HG03135 (cell line): ENCODE results near the gene SNX18.

Experiments
- ATAC-seq: cut with Tn5 transposase; IDR thresholded peaks from one replicate; pipeline ENCODE4 v1.9.1; 2021; ENCODE audit warnings: mild to moderate bottlenecking, moderate library complexity; ENCODE audit not compliant: unreplicated experiment

Gene SNX18

DNA sequence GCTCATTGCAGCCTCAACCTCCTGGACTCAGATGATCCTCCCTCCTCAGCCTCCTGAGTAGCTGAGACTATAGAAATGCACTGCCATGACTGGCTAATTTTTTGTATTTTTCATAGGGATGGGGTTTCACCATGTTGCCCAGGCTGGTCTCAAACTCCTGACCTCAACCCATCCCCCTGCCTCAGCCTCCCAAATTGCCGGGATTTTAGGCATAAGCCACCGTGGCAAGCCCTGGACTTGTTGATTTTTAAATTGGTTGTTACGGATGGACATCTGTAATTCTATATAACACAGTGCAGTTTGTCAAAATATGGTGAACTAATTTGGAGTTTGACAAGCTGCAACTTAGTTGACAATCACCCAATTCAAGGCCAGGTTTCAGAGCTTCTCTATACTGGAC lies 22.7 kb downstream of the SNX18 start:
- no peak for ATAC-seq

DNA sequence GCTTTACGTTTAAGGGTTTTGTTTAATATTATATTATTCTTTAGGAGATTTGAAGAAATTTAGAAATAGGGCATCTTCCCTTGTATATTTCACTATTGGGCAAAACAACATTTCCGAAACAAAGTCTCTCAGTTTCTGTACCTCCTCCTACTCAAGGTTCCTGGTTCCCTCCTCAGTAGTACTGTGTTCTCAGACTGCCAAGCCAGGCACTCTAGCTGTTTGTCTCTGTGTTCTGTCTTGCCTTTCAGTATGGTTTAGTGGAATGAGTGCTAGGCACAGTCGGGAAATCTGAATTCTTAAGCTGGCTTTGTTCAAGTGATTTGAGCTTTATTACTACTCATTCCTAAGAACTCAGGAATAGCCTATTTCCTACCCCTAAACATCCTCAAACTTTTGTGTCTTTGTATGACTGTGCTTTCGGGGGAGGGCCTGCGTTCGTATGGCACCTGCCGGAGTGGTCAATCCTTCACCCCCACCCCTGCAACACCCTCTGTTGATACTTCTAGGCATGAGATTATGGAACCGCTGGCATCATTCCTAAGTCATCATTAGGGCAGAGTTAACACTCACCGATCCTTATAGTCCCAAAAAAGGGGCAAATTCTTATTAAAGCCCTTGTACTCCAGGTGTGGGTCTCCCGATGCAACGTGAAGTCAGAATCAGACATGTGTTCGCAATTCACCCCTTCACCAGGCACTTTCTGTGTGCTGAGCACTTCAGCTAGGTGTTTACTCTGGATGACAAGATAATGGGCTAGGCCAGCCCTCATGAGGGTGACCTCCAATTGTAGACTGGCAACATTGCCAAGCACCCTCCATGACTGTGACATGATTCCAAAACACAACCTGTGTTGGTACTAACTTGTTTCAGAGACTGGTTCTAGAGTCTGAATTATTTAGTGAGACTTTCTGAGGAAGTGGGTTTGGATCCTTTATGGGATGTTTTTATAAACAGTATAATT lies 24.5 kb downstream of the SNX18 start:
- ATAC-seq = no peak

DNA sequence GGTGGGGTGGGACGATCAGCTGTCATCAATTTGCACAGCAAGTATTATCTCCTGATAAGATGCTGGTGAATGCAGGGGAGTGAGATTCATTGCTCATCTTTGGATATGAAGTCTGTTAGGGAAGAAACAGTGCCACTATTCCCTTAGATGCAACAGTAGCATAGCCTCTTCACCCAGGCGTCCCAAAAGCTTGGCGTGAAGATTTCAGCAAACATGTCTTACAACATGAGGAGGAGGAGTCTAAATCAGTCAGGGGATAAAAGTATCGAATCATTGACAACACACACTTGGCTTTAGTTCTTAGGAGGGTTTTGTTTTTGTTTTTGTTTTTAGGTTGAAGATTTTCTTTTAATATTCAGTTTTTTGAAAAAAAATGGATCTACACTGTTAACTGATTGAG lies 26.5 kb downstream of the SNX18 start:
- ATAC-seq = no peak

DNA sequence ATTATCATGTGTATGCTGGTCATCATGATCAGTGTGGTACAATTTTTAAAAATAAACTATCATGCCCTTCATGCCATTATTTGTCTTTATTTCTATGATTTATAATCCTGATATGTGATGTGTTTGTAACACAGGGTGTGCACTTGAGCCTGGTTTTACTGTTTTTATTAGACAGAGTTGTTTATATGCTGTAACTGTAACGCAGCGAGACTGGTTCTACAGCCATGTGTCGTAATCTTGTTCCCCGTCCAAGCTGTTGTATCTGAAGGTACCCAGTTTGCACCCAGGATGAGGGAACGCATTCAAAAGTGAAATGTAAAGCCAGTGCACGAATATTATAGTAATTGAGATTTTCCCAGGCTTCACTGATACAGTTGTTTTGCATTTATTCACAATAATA lies 28.2 kb downstream of the SNX18 start:
- ATAC-seq = no peak

DNA sequence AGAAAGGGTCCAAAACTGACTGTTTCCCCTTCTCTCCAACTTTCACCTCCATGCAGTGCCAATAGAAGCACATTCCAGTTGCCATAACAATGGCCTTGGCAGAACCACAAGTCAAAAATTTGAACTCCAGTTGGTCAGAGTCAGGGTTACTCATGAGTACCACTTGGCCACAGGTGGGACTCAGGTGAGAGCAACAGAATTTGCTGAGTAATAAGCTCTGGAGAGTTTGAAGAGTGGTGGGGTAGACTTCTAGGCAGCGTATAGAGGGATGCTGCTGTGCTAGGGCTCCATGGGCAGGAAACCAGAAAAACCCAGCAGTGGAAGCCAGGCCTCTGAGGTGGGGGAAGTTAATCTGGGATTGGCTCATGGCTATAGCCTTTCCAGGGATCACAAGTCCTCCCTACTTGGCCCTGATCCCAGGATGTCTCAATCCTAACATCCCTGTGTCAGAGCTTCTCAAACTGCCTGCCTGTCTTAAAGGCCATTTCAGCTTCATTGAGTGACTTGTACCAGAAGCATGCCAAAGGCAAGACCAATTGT lies 30.2 kb downstream of the SNX18 start:
- ATAC-seq = no peak

DNA sequence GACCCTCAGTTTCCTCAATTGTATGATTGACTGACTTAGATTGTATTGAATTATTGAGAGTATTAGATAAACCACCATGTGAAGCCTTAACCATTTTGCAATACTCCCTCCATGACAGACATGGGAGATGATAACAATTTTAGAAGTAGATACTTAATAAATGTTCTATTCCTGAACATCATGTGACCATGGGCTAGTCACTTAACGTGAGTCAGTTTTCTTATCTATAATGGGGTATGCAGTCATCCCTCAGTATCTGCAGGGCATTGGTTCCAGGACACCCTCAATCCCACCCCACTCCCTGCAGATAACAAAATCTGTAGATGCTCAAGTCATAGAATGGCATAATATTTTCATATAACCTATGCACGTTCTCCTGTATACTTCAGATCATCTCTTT lies 31.0 kb downstream of the SNX18 start:
- no peak for ATAC-seq

DNA sequence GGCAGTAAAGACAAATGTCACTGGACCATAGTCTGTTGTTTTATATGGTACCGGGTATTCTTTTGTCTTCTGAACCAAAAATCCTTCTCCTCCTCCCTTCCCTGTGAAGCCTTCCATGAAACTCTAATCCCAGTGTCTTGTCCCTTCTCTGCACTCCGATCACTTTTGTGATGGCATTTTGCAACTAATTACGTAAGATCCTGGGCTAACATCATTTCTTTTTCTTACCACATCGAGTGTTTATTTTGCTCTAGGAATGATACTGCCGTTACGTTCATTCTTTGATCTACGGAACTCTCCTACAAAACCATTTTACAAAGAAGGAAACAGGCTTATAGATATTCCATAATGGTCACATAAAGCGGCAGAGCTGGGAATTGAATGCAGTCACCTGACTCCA lies 33.7 kb downstream of the SNX18 start:
- ATAC-seq = no peak

DNA sequence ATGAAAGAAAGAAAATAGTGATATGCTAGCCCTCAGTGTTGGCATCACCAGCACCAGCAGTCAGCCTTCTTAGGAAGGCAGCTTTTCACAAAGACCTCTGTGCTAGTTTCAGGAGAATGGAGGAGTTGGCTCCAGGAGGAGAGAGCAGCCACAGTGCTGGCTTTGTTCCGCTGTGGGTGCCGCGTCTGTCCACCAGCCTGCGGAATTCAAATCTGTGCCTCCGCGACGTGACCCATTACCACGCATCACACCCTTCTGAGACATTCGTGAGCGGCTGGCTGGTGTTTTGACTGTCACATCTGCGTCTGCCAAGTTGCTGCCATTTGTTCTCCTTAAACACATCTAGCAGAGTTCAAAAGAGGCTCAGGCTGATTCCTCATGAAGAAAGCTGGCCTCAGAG lies 34.4 kb downstream of the SNX18 start:
- no peak for ATAC-seq

DNA sequence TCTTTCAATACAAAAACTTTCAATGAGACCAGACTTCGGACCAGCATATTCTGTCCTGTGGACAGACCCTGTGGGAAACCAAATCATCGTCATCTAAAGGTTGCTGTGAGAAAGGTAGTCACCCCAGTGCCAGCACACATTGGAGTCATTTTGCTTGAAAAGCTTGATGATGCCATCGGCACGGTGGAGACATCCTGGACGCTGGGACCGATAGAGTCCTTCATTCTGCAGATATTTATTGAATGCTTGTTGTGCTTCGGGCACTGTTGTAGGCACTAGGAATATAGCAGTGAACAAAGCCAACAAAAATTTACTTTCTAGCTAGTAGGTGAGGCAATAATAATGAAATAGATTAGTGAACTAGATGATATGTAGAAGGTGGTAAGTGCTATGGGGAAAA lies 34.9 kb downstream of the SNX18 start:
- no peak for ATAC-seq

DNA sequence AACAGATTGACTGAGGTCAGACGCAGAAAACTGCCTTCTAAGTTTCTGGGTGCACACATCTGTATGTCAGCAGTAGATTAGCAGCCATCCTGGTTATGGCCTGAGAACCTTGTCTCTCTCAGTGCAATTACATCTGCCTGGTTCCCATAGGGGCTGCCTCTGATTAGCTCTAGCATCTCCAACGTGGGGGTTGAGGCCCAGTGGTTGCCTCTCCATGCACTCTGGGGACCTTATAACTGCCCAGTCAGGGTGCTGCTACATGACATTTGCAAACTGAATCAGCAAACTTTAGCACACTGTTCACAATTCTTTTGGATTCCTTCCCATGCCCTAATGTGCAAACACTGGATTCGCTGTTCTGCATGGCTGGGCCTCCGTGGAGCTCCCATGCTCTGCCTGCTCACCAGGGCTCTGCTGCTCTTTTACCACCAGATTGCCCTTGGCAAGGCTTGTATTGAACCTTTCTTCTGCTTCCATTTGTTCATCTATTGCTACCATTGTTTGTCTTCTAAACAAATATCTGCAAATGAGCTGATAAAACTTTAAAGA lies 36.2 kb downstream of the SNX18 start:
- ATAC-seq = no peak

DNA sequence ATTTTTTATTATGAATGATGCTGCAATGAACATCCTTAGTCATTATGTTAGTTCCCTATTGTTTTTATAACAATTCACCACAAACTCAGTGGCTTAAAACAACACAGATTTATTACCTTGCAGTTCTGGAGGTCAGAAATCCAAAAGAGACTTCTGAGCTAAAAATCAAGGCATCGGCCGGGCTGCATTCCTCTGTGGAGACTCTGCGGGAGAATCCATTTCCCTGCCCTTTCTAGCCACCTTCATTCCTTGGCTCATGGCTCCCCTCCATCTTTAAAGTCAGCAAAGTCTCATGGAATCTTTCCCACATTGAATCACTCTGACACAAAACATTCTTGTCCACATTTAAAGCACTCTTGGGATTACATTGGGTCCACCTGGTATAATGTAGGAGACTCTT lies 38.6 kb downstream of the SNX18 start:
- ATAC-seq = no peak

DNA sequence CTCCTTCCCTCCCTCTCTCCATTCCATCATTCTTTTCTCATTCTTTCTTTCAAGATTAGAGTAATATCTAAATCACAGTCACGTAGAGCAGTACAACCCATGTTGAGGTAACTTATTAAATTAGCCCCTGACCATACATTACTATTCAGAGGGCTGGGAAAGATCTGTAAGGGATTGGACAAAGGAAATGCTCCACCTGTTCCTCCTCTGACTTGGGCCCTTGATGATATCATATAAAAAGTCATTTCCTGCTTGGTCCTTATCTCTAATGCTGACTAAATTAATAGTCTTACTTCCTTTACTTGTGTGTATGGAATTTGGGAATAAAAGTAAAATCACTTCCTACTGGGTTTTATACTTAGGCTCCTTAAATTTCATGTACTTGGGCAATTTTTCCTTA lies 40.8 kb downstream of the SNX18 start:
- ATAC-seq = no peak

DNA sequence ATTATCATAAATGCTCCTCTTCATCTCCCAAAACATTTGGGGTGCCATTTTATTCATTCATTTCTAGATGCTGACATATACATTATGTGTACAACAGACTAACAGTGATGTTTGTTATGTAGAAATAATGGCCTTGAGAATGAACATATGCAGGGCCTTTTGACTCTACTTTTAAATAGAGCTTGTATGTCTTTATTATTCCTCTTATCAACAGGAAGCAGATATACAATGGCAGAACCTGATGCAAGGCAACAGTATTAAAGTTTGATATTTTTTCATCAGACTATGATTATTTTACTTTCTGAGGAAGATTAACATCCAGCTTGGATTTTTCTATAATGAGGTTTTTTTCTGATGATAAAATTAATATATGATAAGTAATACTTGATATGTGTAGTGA lies 44.1 kb downstream of the SNX18 start:
- ATAC-seq = no peak

DNA sequence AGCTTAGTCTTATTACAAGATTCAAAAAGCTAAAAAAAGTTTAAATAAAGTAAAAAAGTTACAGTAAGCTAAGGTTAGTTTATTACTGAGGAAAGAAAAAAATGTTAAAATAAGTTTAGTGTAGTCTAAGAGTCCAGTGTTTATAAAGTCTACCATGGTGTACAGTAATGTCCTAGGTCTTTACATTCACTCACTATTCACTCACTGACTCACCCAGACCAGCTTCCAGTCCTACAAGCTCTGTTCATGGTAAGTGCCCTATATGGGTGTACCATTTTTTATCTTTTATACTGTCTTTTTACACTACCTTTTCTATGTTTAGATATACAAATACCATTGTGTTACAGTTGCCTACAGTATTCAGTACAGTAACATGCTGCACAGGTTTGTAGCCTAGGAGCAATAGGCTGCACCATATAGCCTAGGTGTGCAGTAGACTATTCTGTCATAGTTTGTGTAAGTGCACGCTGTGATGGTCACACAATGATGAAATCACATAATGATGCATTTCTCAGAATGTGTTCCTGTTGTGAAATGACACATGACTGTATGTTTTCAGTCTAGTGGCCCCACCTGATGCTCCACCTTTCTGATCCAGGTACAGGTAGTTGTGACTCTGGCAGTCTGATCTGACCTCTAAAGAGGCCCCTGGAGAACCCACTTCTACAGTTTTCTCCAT lies 45.7 kb downstream of the SNX18 start:
- ATAC-seq = no peak

DNA sequence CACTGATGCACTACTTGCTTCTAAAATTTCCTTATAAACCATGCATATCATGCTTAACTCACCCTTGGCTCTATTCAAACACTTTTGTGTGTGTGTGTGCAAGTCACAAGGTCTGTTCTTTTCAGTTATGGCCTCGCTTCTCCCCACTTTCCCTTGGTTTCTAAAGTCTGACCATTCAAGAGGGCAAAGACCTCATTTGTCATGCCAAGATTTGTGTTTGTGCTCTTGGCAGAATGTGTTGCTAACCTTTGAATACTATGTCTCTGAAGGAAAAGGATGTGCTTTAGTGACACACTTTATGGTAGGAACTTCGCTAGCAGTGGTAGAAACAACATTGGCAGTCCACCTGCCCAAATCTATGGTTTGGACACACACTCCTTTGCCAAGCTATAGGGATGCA lies 50.4 kb downstream of the SNX18 start:
- no peak for ATAC-seq

DNA sequence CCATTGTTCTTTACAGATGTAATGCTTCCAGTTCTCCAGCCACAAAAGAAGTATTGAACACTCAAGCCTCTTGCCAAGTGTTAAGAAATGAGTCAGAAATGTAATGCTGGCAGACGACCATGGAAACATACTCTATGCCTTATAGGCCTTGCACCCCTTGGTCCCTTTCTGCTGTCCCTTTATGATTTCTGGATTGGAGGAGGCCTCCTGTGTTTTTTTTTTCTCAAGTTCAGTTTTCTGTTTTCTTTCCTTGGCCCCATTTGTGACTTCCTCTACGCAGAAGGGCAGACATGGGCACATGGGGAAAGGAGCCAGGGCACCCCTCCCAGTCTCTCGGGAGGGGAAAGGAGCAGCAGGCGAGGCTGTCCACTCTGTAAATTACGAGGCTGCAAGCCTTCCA lies 53.4 kb downstream of the SNX18 start:
- ATAC-seq = no peak

DNA sequence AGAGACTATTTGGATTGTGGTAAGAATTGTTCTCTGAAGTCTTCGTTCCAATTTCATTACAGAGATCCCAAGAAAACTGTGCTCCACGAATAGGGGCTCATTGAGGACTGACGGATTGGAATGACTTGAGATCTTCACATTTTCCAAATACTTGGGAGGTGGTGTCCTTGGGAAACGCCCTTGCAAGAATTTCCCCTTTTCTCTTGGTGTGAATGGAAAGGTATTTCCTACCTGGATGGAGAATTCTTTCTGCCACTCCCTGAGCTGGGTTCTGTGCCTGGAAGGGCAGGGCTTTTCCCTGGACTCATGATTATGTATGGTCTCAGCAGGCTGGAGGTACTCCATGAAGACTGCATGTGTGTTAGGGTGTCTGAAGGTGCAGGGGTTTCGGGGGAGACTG lies 53.9 kb downstream of the SNX18 start:
- no peak for ATAC-seq

DNA sequence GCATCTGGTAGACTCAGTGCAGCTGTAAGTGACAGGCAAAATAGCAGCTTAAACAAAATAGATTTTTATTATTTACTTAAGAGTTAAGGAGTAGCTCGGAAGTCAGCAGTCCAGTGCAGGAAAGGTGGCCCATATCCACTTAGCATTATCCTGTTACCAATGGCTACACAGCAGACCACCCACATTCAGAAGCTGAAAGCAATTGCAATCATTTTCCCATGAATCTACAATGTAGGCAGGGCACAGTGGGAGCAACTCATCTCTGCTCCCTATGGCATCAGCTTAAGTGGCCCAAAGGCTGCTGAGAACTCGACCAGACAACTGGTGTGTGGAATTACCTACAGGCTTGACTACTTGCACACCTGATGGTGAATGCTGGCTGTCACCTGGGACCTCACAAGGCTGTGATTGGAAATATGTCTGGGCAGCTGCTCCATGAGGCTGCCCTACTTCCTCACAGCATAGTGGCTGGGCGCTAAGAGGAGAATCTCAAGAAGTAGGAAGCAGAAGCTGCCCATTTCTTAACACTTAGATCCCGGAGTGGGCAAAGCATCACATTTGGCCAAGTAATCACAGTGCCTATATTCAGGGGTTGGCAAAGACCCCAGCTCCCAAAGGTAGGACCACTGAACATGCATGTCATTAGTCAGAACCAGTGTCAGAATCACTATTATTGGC lies 56.4 kb downstream of the SNX18 start:
- ATAC-seq = no peak

DNA sequence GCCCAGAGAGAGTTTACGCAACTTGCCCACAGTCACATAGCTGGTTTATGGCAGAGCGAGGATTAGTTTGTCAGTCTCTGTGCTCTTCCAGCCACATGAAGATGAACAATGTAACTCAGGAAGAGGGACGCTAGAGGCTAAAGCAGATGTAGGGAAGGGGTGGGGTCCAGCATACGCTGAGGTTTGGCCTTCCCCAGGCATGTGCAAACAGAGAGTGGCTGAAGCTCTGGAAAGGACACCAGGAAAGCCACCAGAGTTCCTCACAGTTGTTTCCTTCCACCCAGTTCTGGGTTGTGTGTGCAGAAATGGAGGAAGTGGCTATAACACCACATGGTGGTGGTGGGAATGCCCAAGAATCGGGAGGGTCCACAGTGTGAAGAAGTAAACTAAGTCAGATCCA lies 60.0 kb downstream of the SNX18 start:
- ATAC-seq = no peak

DNA sequence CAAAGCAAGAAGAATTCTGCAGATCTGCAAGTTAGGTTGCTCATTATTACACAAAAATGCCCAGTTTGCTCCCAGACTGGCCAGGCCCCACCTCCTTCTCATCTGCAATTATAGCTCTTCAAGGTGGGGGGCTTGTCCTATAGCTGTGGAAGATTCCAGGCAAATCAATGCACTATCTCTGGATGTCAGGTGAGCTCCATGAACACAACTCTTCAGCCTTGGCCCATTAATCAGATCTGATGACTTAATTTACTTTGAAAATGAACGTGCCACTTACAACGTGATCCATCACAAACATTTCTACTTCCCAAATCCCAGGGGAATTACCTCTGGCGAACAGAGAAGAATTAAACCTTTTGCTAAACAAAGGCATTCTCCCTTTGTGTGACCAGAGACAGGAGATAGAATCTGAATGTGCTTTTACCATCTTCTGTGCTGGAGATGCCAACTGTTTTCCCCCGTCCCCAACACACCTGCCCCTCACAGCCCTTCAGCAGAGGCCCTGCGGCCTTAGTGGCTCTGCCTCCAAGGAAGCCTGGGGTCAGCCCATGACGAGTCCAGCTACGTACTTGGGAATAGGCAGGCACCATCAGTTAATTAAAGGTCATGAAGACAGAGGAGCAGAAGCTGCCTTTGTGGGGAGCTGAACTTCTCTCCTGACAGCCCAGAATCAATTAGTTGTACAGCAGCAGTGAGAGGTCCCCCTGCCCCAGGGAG lies 60.5 kb downstream of the SNX18 start:
- no peak for ATAC-seq
